MV-4-11 (cell line): ENCODE measurements around the gene JAZF1.

ENCODE experiments used
- DNase-seq: peaks from one replicate; lab custom pipeline; 2025; lab: John Stamatoyannopoulos, UW

Gene JAZF1

DNA sequence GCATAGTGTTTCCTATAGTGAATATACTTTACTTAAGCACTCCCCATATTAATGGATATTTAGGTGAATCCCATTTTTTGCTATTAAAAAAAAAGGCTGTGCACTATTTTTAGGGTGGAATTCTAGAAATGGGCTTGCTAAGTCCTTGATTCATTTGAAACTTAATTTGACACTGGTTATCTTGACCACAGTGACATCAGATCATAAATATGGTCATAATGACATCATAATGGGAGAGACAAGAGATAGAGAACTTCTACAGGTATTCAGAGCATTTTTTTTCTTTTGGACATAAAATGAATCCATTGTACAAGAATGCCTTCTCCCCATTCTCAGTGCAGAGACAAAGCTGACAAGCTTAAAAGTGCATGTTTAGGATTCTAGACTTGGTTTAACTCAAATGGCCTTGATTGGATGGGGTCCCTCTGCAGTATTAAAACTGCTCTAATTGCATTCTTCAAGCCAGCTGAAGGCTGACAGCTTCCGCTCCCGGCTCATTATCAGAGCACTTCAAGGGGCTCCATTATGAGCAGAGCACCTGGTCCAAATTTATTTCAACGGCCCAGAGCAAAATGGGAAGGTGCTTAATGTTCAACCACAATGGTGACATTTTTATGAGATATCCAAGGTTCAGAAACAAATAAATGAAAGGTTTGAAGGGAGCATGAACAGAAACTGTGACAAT, 104.8 kb downstream of the JAZF1 start:
- DNase-seq, result no peak

DNA sequence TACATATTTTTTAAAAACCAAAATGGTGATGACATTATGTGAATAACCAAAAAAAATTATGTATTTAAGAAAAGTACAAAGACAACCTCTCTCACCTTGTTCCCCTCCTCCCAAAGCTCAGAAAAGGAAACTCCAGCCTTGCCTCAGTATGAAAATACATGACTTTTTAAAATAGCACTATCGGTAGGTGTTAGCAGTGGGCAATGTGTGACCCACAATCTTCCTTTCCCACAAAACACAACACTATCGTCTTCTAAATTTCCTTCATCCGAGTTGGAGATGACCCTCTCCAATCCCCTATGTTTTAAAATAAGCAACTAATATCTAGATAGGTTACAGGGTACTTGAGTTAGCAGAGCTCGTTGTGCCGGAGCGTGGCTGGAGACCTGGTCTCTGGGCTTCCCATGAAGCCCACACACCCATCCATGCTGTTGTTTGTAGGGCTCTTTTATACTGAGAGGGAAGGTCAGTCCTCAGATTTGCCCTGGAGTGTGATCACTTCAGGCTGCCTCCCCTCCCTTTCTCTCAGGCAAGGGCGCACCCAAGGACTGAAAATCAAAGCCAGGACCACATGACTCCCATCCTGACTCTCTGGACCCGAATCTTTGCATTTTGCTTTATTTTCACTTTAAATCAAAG, 107.6 kb downstream of the JAZF1 start:
- DNase-seq, result no peak

- DNase-seq, result no peak
Measured at GRCh38 chr7:28071570-28071969, 109.0 kb downstream of the JAZF1 start.

- DNase-seq, result no peak
Measured at GRCh38 chr7:28070297-28071055, 110.1 kb downstream of the JAZF1 start.

- DNase-seq, result no peak
Measured at GRCh38 chr7:28069807-28070206, 110.8 kb downstream of the JAZF1 start.

GRCh38 chr7:28069388-28069787, 111.2 kb downstream of the JAZF1 start:
- DNase-seq, result no peak

DNA sequence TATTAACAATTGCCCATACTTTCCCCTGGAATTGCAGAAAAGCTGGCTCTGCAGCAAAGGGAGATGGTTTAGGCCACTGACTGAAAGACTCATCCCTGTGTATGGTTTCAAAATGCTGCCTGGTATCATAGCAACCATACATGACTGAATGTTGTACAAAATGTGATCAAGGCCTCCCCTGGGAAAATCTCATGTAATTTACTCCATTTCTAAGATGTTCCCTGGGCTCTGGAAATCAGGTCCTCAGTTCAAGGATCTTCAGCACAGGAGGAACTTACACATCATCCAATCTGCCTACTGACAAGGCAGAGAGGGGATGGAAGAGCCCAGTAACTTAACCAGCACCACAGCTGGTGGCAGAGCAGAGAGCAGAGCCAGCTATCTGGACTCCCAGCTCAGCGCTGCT, 111.8 kb downstream of the JAZF1 start:
- no peak for DNase-seq

DNA sequence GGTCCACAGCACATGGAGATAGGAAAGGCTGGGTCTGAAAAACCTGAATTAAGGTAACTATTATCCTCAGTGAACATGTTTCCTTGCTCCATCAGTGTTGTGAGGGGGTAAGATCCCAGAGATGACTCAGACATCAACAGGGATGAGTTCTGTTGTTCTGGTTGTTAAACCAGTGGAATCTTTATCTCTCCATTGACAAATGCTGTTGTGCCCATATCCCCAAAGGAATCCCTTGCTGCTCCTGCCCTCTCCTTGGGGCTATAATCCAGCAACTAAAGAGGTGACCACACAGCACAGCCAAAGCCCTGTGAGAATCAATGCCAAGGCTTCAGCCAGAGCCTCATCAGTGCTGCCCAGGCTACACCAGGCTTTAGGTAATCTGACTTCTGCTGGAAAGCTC, 113.4 kb downstream of the JAZF1 start:
- DNase-seq, result no peak

- DNase-seq, result no peak
Measured at GRCh38 chr7:28065721-28066285, 114.8 kb downstream of the JAZF1 start.

DNA sequence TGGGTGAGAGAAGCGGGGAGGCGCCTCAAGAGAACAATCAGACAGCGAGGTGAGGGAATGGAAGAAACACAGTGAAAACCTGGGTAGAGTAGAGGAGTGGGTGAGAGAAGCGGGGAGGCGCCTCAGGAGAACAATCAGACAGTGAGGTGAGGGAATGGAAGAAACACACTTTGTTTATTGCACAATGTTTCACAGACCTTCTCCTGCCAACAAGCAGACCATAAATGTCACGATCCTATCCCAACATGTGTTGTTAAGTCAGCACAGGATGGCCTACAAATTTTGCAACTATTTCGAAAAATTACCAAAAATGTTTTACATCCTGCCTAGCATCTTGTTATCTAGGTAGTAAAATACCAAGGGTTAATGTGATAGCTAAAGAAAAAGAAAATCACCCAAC, 115.3 kb downstream of the JAZF1 start:
- DNase-seq, result no peak

DNA sequence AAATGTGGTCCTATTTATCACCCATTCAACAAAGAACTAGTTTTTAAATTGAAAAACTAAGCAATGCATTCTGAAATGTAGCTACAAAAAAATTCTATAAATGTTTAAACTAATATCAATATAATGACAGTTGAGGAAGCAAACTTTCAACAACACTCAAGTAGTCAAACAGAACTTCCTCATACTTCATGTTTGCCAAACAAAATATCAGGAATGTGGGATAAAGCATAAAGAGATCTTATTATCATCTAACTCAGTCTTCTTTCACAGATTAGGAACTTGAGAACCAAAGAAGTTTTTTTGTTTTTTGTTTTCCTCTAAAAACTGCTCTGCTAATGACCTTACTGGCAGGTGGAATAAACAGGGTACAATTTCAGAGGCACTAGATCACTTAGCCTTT, 116.2 kb downstream of the JAZF1 start:
- no peak for DNase-seq

- peak; percentile 65 for DNase-seq
Measured at GRCh38 chr7:28062197-28062991, 118.2 kb downstream of the JAZF1 start.

DNA sequence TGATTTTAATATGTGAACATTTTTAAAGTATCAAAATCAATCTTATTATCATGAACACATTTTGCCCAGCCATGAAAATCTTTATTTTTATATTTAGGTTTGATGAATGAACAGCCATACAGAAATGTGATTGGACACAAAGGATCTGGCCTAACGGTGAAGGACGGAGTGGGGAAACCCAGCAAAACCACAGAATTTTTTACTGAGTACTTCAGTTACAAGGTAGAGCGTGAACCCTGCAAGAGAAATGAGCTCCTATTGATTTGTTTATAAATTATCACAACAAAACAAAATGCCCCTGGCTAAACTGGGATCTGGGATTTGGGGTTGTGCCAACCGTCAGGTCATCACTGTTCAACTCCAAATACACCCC, 118.8 kb downstream of the JAZF1 start:
- no peak for DNase-seq

- no peak for DNase-seq
Measured at GRCh38 chr7:28060371-28060950, 120.1 kb downstream of the JAZF1 start.

- no peak for DNase-seq
Measured at GRCh38 chr7:28055161-28055544, 125.4 kb downstream of the JAZF1 start.

DNA sequence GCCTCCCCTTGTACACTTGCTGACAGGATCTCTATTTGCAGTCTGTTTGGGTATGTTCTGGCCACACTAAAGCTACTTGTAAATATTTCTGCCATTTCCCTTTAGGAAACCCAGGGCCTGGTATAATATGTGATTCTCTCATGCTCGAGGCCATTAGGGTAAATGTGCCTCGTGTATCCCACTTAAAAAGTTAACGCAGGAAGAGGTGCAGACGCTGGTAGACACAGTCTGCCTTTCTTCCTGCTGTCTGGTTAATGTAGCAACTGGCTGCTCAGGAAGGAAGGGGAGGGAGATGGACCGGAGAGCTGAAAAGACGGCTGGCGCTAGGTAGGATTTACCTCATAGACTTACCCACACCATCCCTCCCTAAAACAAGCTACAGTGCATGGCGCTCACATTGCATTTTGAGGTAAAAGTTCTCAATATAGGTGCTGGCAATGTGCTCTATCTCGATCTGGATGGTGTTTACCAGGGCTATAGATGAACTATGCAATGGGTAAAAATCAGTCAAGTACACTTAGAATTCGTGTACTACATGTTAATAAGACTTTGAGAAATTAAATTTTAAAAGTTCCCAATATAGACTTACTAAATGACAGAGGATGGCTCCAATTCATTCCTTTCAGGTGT, 125.9 kb downstream of the JAZF1 start:
- DNase-seq, result no peak

DNA sequence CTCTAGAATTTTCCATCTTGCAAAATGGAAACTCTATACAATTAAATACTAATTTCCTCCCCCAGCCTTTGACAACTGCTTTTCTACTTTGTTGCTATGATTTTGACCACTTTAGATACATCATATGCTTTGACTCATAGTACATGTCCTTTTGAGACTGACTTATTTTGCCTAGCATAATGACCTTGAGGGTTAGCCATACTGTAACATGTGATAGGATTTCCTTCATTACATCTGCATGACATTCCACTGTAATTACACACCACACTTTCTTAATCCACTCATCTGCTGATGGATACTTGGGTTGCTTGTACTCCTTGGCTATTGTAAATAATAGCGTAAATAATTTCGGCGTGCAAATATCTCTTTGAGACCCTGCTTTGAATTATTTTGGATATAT, 127.7 kb downstream of the JAZF1 start:
- no peak for DNase-seq

- no peak for DNase-seq
Measured at GRCh38 chr7:28048694-28049093, 131.9 kb downstream of the JAZF1 start.

- no peak for DNase-seq
Measured at GRCh38 chr7:28046035-28046434, 134.6 kb downstream of the JAZF1 start.

GRCh38 chr7:28045592-28045991, 135.0 kb downstream of the JAZF1 start:
- DNase-seq, result no peak

DNA sequence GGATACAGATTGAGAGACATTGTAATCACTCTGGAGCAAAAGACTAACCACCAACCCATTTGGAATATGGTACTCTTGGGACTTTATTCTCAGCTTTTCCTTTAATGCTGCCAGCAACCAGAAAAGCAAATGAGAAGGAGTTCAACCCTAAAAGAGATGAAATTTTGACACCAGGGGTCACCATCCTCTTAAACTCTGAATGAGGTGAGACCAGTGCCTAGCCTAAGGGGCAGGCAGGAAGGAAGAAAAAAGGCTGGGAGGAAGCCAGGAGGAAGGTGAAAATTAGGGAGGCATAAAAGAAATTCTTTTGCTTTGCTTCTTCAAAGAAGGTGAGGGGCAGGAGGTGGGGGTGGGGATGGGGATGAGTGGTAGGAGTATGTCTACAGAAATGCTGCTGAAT, 135.8 kb downstream of the JAZF1 start:
- DNase-seq, result no peak
